Ureter (tissue), 1 donor: Measurements from ENCODE around the gene SCMH1. TPM values are rescaled to one million over a fixed set of nuclear protein-coding genes. Genes with fewer than 3 reads are reported as not detected.
A peak's percentile ranks its signal among the peaks of the same experiment; 100 is the strongest.
"Not testable (repeated sequence)": the region's sequence is repeated elsewhere in the genome, so short reads cannot be mapped to it uniquely, and the experiment has no call there.

Experiments
- DNase-seq: peaks from one replicate; pipeline ENCODE4 v3.0.0-alpha.2; 2020; ENCODE audit warnings: low spot score
- total RNA-seq: library from RNA; stranded (reverse); gene quantifications from one replicate; pipeline ENCODE4 v1.2.4, GENCODE V29; 2023
- donor health status: DM: yes; HTN: yes; CAD: no.

SCMH1 gene
- total RNA-seq = 78.4 TPM

DNA sequence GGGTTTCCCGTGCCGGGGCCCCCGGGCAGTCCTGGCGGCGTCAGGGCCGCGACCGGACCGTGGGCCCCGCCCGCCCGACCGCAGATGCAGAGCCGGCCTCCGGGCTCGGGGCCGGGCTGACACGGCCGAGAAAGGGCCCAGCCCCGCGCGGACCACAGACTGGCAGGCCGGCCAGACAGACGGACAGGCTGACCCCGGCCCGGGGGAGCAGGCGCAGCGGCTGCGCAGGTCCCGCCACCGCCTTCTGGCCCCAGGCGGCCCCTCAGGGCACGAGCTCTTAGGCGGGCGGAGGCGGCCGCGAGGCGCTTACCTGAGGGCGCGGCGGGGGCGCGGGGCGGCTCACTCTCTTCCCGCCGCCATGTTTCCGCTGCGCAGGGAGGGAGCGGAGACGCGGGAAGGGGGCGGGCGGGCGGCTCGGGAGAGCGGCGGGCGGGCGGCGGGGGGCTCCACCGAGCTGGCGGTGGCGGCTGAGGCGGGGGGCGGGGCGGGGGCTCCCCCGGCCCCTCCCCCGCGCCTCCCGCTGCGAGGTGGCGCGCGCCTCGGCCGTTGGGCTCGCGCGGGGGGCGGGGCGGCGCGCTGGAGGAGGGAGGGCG is at the start of gene SCMH1:
SCMH1 (minus strand) TSS at position 558 of the 593 bp plus-strand sequence. CDS start 56,173 bp downstream, outside the sequence.
- DNase-seq = no peak

GRCh38 chr1:41291195-41291594 is 49.1 kb upstream of the SCMH1 start:
- no peak for DNase-seq

GRCh38 chr1:41289196-41289595 is 47.1 kb upstream of the SCMH1 start:
- DNase-seq = no peak

GRCh38 chr1:41286992-41287391 is 44.9 kb upstream of the SCMH1 start:
- no peak for DNase-seq

- no peak for DNase-seq
Measured at GRCh38 chr1:41286486-41286885, 44.4 kb upstream of the SCMH1 start.

GRCh38 chr1:41285818-41286217 is 43.7 kb upstream of the SCMH1 start:
- no peak for DNase-seq

- no peak for DNase-seq
Measured at GRCh38 chr1:41284121-41284520, 42.0 kb upstream of the SCMH1 start.

DNA sequence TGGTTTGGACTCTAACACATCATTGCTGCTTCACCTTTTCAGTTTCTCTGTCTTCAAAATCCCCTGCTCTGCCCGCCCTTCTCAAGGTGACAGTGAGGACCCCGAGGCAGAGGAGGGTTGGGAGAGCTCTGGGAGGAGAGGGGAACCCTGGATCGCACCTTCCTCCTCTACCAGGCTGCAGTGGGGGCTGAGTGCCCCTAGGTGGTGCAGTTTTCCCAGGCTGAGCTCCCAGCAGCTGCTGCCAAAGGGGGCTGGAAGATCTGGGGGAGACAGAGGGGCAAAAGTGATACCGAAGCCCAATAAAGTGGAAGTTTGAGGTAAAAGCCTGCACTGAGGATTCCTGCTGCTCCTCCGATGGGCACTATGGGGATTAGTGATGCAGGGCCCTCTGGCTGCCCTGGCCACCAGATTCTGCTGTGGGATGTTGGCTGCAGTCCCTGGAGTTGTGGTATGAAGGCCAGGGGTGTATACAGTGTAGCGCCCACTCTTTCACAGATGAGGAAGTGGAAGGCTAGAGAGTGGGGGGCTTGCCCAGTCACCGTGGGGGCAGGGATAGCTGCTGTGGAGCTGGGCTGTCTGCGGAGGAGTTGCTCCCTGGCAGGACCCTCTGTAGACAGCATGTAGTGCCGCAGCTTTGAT is 40.7 kb upstream of the SCMH1 start:
- DNase-seq = no peak

DNA sequence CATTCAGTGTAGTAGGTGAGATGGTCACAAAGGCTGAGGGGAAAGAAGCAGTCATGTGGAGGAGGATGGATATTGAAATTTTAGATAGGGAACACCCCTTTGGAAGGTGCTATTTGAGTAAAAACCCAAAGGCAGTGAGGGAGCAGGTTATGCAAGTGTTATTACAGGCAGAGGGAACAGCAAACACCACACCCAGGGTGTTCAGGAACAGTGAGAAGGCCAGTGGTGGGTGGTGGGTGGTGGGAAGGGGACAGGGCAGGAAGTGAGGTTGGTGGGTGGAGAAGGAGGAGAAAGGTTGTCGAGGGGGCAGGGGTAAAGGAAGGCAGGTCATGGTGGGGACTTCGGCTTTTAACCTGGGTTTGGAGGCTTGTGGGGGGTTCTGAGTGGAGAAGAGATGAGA is 39.2 kb upstream of the SCMH1 start:
- DNase-seq = peak; percentile 62

DNA sequence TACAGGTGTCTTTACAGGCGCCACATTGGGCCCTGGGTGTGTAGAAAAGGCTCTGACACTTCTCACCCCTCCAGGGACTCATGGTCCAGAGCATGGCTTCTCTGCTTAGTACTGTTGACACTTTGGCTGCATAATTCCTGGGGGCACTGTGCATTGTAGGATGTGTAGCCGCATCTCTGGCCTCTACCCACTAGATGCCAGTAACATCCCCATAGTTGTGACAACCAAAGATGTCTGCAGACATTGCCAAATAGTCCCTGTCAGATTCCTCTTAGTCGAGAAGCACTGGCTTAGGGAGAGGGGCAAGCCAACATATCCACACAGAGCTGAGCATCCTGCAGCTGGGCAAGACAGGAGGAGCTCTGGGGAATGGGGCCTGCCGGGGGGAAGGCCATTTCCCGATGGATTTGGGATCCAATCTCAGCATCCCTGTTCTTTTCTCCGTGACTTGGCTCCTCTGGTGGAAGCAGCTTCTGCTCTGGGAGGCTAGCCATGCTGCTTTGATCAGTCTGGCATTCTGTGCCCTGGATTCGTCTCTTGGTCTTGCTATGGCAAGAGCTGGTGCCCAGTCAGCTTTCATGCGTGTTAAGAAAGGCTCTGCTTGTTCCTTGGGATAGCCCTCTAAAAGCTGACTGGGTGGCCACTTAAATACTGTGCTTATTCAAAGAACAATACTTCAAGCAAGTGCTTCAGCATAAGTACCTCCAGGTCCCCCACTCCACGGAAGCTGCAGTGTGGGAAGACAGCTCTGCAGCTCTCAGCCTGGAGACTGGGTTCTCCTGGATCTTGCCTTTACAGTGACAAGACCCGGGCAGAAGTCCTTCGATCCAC is 38.3 kb upstream of the SCMH1 start:
- no peak for DNase-seq

DNA sequence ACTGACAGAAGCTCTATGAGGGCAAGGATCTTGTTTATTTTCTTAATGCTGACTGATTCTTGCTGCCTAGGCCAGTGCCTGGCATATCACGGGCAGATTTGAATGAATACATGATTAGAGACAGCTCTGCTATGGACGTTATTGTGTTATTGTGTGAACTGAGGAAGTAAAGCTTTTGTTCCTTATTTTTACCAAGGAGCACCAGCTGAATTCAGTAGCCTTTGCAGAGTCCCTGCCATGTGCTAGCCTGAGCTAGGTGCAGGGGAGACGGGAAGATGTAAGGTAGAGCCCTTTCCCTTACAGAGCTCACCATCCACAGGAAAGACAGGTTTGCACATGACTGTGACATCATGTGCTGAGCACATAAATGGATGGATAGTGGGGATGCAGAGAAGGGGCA is 36.0 kb upstream of the SCMH1 start:
- DNase-seq = no peak

GRCh38 chr1:41277371-41277975 is 35.4 kb upstream of the SCMH1 start:
- DNase-seq = no peak

GRCh38 chr1:41275831-41276230 is 33.7 kb upstream of the SCMH1 start:
- no peak for DNase-seq

GRCh38 chr1:41274752-41275545 is 32.8 kb upstream of the SCMH1 start:
- DNase-seq = no peak

DNA sequence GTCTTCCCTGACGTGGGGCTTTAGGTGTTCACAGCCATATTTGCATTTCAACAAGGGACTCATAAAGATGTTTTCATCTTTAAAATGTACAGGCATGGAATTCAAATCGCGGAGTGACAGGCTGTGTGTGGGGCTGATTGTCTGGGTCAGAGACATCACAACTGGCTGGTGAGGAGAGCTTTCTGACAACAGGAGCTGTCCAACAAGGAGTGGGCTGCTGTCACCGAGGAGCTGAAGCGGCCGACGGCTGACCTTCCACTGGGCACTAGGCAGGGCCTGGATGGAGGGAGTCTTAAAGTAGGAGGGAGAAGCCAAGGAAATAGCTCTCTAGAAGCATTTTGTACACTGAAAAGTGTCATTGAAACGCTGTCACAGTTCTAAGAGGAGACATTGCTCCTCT is 30.5 kb upstream of the SCMH1 start:
- DNase-seq = no peak

GRCh38 chr1:41268154-41268770 is 26.2 kb upstream of the SCMH1 start:
- DNase-seq = peak; percentile 83

DNA sequence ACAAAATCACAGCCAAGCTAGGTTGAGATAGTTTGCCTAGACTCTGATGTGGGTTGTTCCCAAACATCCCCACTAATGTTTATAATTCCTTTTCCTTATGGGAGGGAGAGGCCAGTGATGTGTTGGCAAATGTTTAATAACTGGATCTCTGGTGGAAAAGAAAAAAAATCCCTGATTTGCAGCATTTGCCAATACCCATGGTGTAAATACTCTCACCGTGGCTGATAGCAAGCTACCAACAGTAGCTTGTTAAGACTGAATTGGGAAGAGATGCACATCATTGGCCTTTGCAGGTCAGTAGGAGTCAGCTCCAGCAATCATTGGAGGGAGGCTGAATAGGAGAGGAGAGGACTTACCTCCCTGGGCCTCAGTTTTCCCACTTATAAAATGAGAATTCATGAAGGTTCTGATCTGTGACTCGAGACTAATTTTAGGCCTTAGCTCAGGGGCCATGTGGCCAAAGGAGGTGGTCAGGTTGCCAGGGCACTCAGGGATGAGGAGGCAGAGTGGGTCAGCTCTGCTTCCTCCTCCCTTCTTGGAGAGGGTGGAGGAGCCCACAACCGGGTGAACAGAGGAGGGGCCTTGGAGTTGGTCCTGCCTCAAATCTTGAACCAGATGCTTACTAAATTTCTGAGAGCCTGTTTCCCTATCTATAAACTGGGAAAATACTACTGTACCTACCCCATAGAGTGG is 20.0 kb upstream of the SCMH1 start:
- no peak for DNase-seq

DNA sequence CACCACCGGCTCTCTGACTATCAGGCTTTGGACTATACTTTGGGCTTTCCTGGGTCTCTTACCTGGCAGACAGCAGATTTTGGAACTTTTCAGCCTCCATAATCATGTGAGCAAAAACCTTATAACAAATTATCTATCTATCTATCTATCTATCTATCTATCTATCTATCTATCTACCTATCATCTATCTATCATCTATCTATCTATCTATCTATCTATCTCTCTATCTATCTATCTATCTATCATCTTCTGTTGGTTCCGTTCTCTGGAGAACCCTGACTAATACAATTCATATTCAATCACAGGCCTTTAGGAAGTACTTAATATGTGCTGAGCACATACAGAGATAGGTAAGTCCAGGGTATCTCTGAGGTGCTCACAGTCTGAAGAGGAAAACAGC is 18.7 kb upstream of the SCMH1 start:
- no peak for DNase-seq

GRCh38 chr1:41259221-41259620 is 17.1 kb upstream of the SCMH1 start:
- no peak for DNase-seq

DNA sequence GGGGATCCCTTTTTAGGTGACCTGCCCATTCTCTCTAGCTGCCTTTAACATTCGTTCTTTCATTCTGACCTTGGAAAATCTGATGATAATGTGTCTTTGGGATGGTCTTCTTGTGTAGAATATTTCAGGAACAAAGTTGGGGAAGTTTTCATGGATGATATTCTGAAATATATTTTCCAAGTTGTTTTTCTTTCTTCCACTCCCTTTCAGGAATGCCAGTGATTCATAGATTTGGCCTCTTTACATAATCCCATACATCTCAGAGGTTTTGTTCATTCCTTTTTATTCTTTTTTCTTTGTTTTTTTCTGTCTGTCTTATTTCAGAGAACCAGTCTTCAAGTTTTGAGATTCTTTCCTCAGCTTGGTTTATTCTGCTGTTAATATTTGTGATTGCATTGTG is 13.9 kb upstream of the SCMH1 start:
- DNase-seq = no peak

DNA sequence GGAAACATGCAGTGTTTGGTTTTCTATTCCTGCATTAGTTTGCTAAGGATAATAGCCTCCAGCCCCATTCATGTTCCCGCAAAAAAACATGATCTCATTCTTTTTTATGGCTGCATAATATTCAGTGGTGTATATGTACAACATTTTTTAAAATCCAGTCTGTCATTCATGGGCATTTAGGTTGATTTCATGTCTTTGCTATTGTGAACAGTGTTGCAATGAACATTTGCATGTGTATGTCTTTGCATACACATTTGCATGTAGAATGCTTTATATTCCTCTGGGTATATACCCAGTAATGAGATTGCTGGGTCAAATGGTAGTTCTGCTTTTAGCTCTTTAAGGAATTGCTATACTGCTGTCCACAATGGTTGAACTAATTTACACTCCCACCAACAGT is 9.0 kb upstream of the SCMH1 start:
- DNase-seq = not testable (repeated sequence)
